Suprapubic skin (tissue), 4 donors: ENCODE results near the gene QKI.

ENCODE experiments used
- EP300 ChIP-seq: sonication (generic); formaldehyde crosslinking; IDR thresholded peaks from one replicate; pipeline ENCODE4 v1.6.1; 2017; ENCODE audit warnings: antibody characterized with exemption
- POLR2A ChIP-seq, 2 donors: fragments of 450-650 bp; IDR thresholded peaks; one replicate each; pipeline ENCODE4 v1.6.1; 2017; ENCODE audit warnings: antibody characterized with exemption in 2 of 2, mild to moderate bottlenecking in 2 of 2, moderate library complexity in 2 of 2
- POLR2AphosphoS5 ChIP-seq, 3 donors: sonication (generic); formaldehyde crosslinking; IDR thresholded peaks; one replicate each; pipeline ENCODE4 v1.6.1; 2017; ENCODE audit warnings: antibody characterized with exemption in 3 of 3
- TF ChIP-seq, protein P1 (sequence below), 2 donors: fragments of 200-600 bp in 1 of 2; fragments of 450-650 bp in 1 of 2; sonication (generic) in 1 of 2; IDR thresholded peaks; one replicate each; pipeline ENCODE4 v1.5.1; 2016 to 2019; ENCODE audit warnings: antibody characterized with exemption in 2 of 2, mild to moderate bottlenecking in 1 of 2, moderate library complexity in 1 of 2

DNA sequence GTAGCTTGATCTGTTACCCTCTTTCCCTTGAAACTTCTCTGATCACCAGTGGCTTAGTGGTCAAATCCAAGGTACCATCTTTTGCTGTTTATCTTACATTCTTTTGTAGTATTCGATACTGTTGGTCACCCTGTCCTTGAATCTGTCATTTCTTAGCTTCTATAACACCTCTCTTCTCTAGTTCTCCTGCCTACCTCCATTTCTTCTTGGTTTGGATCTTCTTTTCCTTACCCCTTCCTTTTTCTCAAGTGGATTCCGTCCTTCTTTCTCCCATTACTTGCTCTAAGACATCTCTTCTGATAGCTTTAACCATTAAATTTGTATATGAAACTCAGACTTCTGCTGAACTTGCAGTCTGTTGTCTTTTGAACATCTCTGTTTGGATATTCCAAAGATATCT is 39.9 kb downstream of the QKI start:
- TF ChIP-seq, protein P1, sequence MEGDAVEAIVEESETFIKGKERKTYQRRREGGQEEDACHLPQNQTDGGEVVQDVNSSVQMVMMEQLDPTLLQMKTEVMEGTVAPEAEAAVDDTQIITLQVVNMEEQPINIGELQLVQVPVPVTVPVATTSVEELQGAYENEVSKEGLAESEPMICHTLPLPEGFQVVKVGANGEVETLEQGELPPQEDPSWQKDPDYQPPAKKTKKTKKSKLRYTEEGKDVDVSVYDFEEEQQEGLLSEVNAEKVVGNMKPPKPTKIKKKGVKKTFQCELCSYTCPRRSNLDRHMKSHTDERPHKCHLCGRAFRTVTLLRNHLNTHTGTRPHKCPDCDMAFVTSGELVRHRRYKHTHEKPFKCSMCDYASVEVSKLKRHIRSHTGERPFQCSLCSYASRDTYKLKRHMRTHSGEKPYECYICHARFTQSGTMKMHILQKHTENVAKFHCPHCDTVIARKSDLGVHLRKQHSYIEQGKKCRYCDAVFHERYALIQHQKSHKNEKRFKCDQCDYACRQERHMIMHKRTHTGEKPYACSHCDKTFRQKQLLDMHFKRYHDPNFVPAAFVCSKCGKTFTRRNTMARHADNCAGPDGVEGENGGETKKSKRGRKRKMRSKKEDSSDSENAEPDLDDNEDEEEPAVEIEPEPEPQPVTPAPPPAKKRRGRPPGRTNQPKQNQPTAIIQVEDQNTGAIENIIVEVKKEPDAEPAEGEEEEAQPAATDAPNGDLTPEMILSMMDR (IDR thresholded peaks at IDR 0.05) = no peak
- TF ChIP-seq POLR2A (IDR thresholded peaks at IDR 0.05) (no peak), EP300 (no peak), POLR2AphosphoS5 (IDR thresholded peaks at IDR 0.05) (no peak)
